Measurements from ENCODE around the gene VNN1.
"Not testable (repeated sequence)": the region's sequence is repeated elsewhere in the genome, so short reads cannot be mapped to it uniquely, and the experiment has no call there.

Gene VNN1

GRCh38 chr6:132669690-132670291 lies 44.1 kb downstream of the VNN1 start:
- peak; percentile 85 for DNase-seq

DNA sequence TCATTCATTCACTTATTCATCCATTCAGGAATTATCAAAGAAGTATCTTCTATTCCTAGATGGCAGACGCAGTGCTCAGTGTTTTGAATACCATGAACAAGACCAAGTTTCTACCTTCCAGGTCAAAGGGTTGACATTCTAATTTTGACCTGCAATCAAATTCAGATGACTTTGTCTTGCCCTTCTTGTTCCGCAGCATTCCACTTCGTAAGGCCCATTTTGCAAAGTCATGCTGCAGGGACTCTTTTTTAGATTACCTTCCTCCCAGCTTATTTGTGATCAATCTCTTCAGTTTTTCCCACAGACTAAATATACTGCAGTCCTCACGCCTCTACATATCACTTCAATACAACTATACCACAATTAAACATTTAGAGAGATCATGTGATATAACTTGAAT lies 47.7 kb downstream of the VNN1 start:
- no peak for DNase-seq

DNA sequence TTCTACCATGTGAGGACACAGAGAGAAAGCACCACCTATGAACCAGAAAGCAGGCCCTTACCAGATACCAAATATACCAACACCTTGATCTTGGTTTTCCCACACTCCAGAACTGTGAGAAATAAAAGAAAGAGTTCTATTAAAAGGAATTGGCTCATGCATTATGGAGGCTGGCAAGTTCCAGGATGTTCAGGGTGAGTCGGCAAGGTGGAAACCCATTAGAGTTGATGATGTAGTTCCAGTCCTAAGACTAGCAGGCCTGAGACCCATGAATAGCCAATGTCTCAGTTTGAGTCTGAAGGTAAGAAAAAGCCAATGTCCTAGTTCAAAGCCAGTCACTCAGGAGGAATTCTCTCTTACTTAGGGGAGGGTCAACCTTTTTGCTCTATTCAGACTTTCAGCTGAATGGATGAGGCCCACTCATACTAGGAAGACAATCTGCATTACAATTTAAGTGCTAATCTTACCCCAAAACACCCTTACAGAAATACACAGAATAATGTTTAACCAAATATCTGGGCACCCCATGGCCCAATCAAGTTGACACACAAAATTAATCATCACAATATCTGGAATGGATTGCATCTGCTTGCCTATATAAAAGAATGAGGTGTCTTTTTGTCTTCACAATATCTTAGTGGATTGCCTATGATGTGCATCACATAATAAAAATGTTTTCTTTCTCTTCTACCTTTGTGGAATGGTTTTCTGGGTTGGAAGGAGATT lies 49.4 kb downstream of the VNN1 start:
- DNase-seq = no peak

DNA sequence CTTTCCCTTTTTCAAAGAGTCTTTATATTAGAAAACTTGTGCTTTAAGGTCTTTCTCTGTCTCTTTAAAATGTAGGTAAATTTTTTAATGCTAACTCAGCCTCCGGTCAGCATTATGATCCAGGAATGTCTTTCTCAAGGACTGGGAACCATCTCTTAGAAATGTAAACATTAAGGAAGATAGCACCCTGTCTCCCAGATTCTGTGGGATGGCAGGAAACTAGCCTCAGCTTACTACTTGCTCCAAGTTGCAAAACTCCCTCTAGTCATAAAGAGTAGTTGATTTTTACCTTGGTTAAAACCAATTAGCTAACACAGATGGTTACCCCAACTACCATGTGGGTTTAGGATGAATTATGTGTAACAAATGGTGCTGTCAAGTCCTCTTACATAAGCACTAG lies 50.2 kb downstream of the VNN1 start:
- DNase-seq = no peak

- DNase-seq = no peak
These were observed 51.9 kb downstream of the VNN1 start for GRCh38 chr6:132661906-132662305.

- no peak for DNase-seq
These were observed 54.8 kb downstream of the VNN1 start, which contains the start of gene TAAR1 for GRCh38 chr6:132659082-132659481. Gene TAAR1 (minus strand): TSS chr6:132659182. CDS start chr6:132646003, 13,179 bp downstream.

DNA sequence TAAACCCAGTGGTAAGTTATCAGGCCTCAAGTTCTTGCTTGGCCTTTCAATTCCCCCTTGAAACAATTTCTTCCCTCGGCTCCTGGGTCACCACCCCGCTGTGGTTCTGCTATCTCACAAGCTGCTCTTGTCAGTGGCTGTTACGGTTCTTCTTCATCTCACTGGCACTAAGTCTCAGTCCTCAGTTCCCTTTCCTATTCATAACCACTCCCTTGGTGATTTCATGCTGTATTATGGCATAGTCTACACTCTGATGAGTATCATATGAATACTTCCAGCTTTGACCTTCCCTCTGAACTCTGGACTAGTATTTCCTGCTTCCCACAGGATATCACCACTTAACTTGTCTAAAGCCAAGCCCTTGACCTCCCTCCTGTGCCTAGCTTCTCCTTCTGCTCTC lies 62.8 kb downstream of the VNN1 start:
- no peak for DNase-seq

- no peak for DNase-seq
These were observed 63.4 kb downstream of the VNN1 start for GRCh38 chr6:132650429-132650828.

DNA sequence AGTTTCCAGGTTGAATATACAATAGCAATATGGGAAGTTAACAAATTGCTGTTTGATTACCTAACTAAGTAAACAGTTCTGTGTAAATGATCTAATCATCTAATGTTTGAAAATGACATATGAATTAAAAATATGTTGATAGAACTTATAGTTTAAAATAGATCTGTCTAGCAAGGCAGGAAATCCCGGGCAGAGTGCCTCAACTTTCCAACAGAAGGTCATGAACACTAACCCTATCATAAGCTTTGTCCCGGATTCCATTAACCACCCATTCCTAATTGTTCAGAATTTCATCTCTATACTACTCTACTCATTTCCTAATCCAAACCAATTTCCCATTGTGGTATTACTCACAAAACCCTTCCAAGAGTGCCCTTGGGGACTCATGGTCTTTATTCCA lies 65.0 kb downstream of the VNN1 start:
- DNase-seq = no peak

- peak; percentile 5 for DNase-seq
These were observed 65.5 kb downstream of the VNN1 start for GRCh38 chr6:132648356-132648755.

- no peak for DNase-seq
These were observed 70.3 kb downstream of the VNN1 start for GRCh38 chr6:132643547-132643946.

DNA sequence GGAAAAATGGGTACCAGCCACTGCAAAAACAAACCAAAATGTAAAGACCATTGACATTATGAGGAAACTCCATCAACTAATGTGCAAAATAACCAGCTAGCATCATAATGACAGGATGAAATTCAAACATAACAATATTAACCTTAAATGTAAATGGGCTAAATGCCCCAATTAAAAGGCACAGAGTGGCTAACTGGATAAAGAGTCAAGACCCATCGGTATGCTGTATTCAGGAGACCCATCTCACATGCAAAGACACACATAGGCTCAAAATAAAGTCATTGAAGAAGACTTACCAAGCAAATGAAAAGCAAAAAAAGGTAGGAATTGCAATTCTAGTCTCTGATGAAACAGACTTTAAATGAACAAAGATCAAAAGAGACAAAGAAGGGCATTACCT lies 76.7 kb downstream of the VNN1 start:
- DNase-seq = not testable (repeated sequence)

GRCh38 chr6:132635906-132636305 lies 77.9 kb downstream of the VNN1 start:
- DNase-seq = not testable (repeated sequence)

DNA sequence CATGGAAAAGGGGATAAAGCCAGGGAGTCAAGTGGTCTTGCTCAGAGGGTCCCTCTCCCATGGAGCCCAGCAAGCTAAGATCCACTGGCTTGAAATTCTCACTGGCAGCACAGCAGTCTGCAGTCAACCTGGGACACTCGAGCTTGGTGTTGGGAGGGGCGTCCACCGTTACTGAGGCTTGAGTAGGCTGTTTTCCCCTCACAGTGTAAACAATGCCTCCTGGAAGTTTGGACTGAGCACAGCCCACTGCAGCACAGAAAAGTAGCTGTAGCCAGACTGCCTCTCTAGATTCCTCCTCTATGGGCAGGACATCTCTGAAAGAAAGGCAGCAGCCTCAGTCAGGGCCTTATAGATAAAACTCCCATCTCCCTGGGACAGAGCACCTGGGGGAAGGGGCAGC lies 78.6 kb downstream of the VNN1 start:
- DNase-seq = not testable (repeated sequence)

GRCh38 chr6:132634796-132635195 lies 79.1 kb downstream of the VNN1 start:
- DNase-seq = no peak

GRCh38 chr6:132633362-132633761 lies 80.5 kb downstream of the VNN1 start:
- DNase-seq = no peak
